Right lobe of liver (tissue), 6 donors: Measurements from ENCODE around the gene RNF11. TPM values are rescaled to one million over a fixed set of nuclear protein-coding genes. Genes with fewer than 3 reads are reported as not detected.

Experiments used
- ATAC-seq, 4 donors: fragments of 200-7000 bp; cut with Tn5 transposase; one replicate each; pipeline ENCODE4 v1.9.1; 2020; ENCODE audit warnings: mild to moderate bottlenecking in 4 of 4, moderate library complexity in 4 of 4
- DNase-seq, 3 donors: peaks; one replicate each; pipeline ENCODE4 v3.0.0-alpha.2; 2020
- H3K27ac ChIP-seq, 3 donors: fragments of 200-600 bp; one replicate each; pipeline ENCODE4 v1.8.0; 2022
- H3K27me3 ChIP-seq, 2 donors: fragments of 200-600 bp; one replicate each; pipeline ENCODE4 v1.8.0; 2022
- H3K36me3 ChIP-seq, 4 donors: fragments of 200-600 bp; sonication (generic) in 1 of 4; one replicate each; pipeline versions ENCODE4 v1.5.1 to v1.8.0; 2017 to 2022; ENCODE audit warnings: control low read depth in 1 of 4
- H3K4me1 ChIP-seq, 4 donors: fragments of 200-600 bp; sonication (generic) in 1 of 4; one replicate each; pipeline versions ENCODE4 v1.5.1 to v1.8.0; 2017 to 2022; ENCODE audit warnings: control low read depth in 1 of 4
- H3K4me3 ChIP-seq, 3 donors: fragments of 200-600 bp; one replicate each; pipeline ENCODE4 v1.8.0; 2022
- H3K9me3 ChIP-seq, 4 donors: fragments of 200-600 bp; sonication (generic) in 1 of 4; one replicate each; pipeline versions ENCODE4 v1.5.1 to v1.8.0; 2017 to 2022; ENCODE audit warnings: control low read depth in 1 of 4
- CTCF ChIP-seq, 4 donors: fragments of 200-600 bp in 3 of 4; fragments of 450-650 bp in 1 of 4; IDR thresholded peaks; one replicate each; pipeline versions ENCODE4 v1.5.1 to v1.8.0; 2016 to 2022; ENCODE audit warnings: antibody characterized with exemption in 4 of 4, mild to moderate bottlenecking in 2 of 4
- POLR2A ChIP-seq: fragments of 450-650 bp; IDR thresholded peaks from one replicate; pipeline ENCODE4 v1.6.1; 2017; ENCODE audit warnings: antibody characterized with exemption, mild to moderate bottlenecking
- WGBS: methylation state at CpG from one replicate; pipeline ENCODE4 v1.1.6; 2018; ENCODE audit warnings: low coverage, low lambda C conversion rate; ENCODE audit not compliant: insufficient coverage; ENCODE audit errors: missing lambda C conversion rate; 5-methylcytosine and 5-hydroxymethylcytosine counted together
- intact Hi-C, 2 donors: fragments of 100-400 bp; cut with DNase I; formaldehyde crosslinking; loops; one replicate each; pipeline versions ENCODE4 v1.11.2 to v1.14.1; 2022
- total RNA-seq, 6 experiments: library from RNA; depleted of rRNA in 2 of 6; stranded (reverse); fragments of >200 nt in 2 of 6; fragmentation: NEBNext Ultra II Directional in 3 of 6; extraction: Animal tissue kit (Norgen Biotek cat#: 25700) in 3 of 6; gene quantifications; one replicate each; pipeline versions ENCODE4 v1.1.0 to v1.2.4, GENCODE V29; 2016 to 2023
- donor health status: DM: no; HTN: yes; CAD: no.
- donor health status: DM: no; HTN: no; CAD: no.
- donor health status: DM: no; HTN: no; CAD: no.
- donor health status: DM: no; HTN: yes; CAD: no.
- donor health status: DM: no; HTN: yes; CAD: no.

Gene RNF11
- total RNA-seq, 6 experiments from 2014 or later, result 35.1 to 60.1 (median 50.0) TPM

GRCh38 chr1:51317798-51318197, 81.7 kb downstream of the RNF11 start:
- WGBS, result 79% methylated on average over 4 of the region's 7 CpGs
- DNase-seq (peak in 1 of 3 donors; percentile 1), ATAC-seq (no peak)
- intact Hi-C loops, result no loop called here
- peaks cover 2 to 11% (median 6%) of the 10 kb centered on the region in 4 donors for H3K4me1 ChIP-seq
- H3K9me3 ChIP-seq, result no peaks in the 10 kb centered on the region
- no peaks in the 10 kb centered on the region for H3K27me3 ChIP-seq
- TF ChIP-seq CTCF (IDR thresholded peaks at IDR 0.05) (no peak), POLR2A (no peak)
- no peak overlapping the region for H3K27ac ChIP-seq
- H3K36me3 ChIP-seq, result no peaks in the 10 kb centered on the region
- no peak overlapping the region for H3K4me3 ChIP-seq

GRCh38 chr1:51320967-51321923, 85.2 kb downstream of the RNF11 start:
- Histone ChIP-seq H3K9me3 (no peaks in the 10 kb centered on the region), H3K27ac (no peak overlapping the region), H3K4me3 (no peak overlapping the region), H3K4me1 (no peaks in the 10 kb centered on the region), H3K27me3 (no peaks in the 10 kb centered on the region), H3K36me3 (no peaks in the 10 kb centered on the region)
- no peak for TF ChIP-seq POLR2A
- TF ChIP-seq CTCF (IDR thresholded peaks at IDR 0.05), result no peak
- WGBS, result 91% methylated on average over 7 of the region's 11 CpGs
- no peak for DNase-seq
- peak in 1 of 4 donors; percentile 36 for ATAC-seq
- intact Hi-C loops, result no loop called here

- no CpG with 5 or more reads among the region's 2 CpGs for WGBS
- H3K27ac ChIP-seq, result no peak overlapping the region
Measured at GRCh38 chr1:51321924-51322280, 85.8 kb downstream of the RNF11 start.

GRCh38 chr1:51322417-51323101, 86.5 kb downstream of the RNF11 start:
- 78% methylated on average over 2 of the region's 4 CpGs for WGBS
- TF ChIP-seq CTCF (IDR thresholded peaks at IDR 0.05) (no peak), POLR2A (no peak)
- no peak overlapping the region for H3K27ac ChIP-seq
- intact Hi-C loops, result no loop called here
- no peaks in the 10 kb centered on the region for H3K27me3 ChIP-seq
- no peaks in the 10 kb centered on the region for H3K36me3 ChIP-seq
- H3K4me1 ChIP-seq, result no peaks in the 10 kb centered on the region
- ATAC-seq, result no peak
- no peaks in the 10 kb centered on the region for H3K9me3 ChIP-seq
- peak in 1 of 3 donors; percentile 6 for DNase-seq
- no peak overlapping the region for H3K4me3 ChIP-seq

More at GRCh38 chr1:51321924-51322280, 85.8 kb downstream of the RNF11 start:
- TF ChIP-seq CTCF (IDR thresholded peaks at IDR 0.05), result no peak
- TF ChIP-seq POLR2A, result no peak
- no peak overlapping the region for H3K4me3 ChIP-seq
- peak in 1 of 3 donors; percentile 25 for DNase-seq
- no peaks in the 10 kb centered on the region for H3K4me1 ChIP-seq
- intact Hi-C loops, result no loop called here
- H3K27me3 ChIP-seq, result no peaks in the 10 kb centered on the region
- no peaks in the 10 kb centered on the region for H3K36me3 ChIP-seq
- no peaks in the 10 kb centered on the region for H3K9me3 ChIP-seq
- no peak for ATAC-seq

Other genes with a start within 250 kb of the RNF11 start
- not detected for gene C1orf185, start 134.0 kb upstream of the RNF11 start, total RNA-seq
- 1 to 10 TPM in 5 of 6 experiments, under 1 TPM in 1; 0.34 to 8.5 (median 3.4) TPM for gene TTC39A, start 94.3 kb downstream of the RNF11 start, total RNA-seq